Suprapubic skin (tissue), 4 donors: ENCODE results near the gene MCF2L2. TPM values are rescaled to one million over a fixed set of nuclear protein-coding genes. Genes with fewer than 3 reads are reported as not detected.

ENCODE experiments used
- DNase-seq, 2 donors: peaks; one replicate each; pipeline ENCODE4 v3.0.0-alpha.2; 2019; ENCODE audit warnings: low spot score in 2 of 2
- H3K27ac ChIP-seq: fragments of 200-600 bp; sonication (generic); one replicate; pipeline ENCODE4 v1.5.1; 2019
- H3K27me3 ChIP-seq: fragments of 200-600 bp; sonication (generic); one replicate; pipeline ENCODE4 v1.5.1; 2019
- H3K36me3 ChIP-seq: fragments of 200-600 bp; sonication (generic); one replicate; pipeline ENCODE4 v1.5.1; 2019
- H3K4me1 ChIP-seq: fragments of 200-600 bp; sonication (generic); one replicate; pipeline ENCODE4 v1.5.1; 2019
- H3K4me3 ChIP-seq: fragments of 200-600 bp; sonication (generic); one replicate; pipeline ENCODE4 v1.5.1; 2019; ENCODE audit warnings: mild to moderate bottlenecking
- H3K9me3 ChIP-seq: fragments of 200-600 bp; sonication (generic); one replicate; pipeline ENCODE4 v1.5.1; 2019
- CTCF ChIP-seq, 2 donors: fragments of 200-600 bp in 1 of 2; fragments of 450-650 bp in 1 of 2; sonication (generic) in 1 of 2; IDR thresholded peaks; one replicate each; pipeline ENCODE4 v1.5.1; 2016 to 2019; ENCODE audit warnings: antibody characterized with exemption in 2 of 2, mild to moderate bottlenecking in 1 of 2, moderate library complexity in 1 of 2
- EP300 ChIP-seq: sonication (generic); formaldehyde crosslinking; IDR thresholded peaks from one replicate; pipeline ENCODE4 v1.6.1; 2017; ENCODE audit warnings: antibody characterized with exemption
- POLR2A ChIP-seq, 2 donors: fragments of 450-650 bp; IDR thresholded peaks; one replicate each; pipeline ENCODE4 v1.6.1; 2017; ENCODE audit warnings: antibody characterized with exemption in 2 of 2, mild to moderate bottlenecking in 2 of 2, moderate library complexity in 2 of 2
- POLR2AphosphoS5 ChIP-seq, 3 donors: sonication (generic); formaldehyde crosslinking; IDR thresholded peaks; one replicate each; pipeline ENCODE4 v1.6.1; 2017; ENCODE audit warnings: antibody characterized with exemption in 3 of 3
- WGBS: methylation state at CpG from one replicate; pipeline ENCODE4 v1.1.5; 2018; 5-methylcytosine and 5-hydroxymethylcytosine counted together
- total RNA-seq, 4 donors: library from RNA; depleted of rRNA; stranded (reverse); fragments of >200 nt; gene quantifications; one replicate each; pipeline ENCODE4 v1.1.0, GENCODE V29; 2016

Gene MCF2L2
- total RNA-seq, 4 donors from 2014 or later, result 0.36 to 2.2 (median 0.64) TPM

GRCh38 chr3:183328164-183328563 is 100.3 kb downstream of the MCF2L2 start:
- Histone ChIP-seq H3K27ac (no peak overlapping the region), H3K9me3 (no peaks in the 10 kb centered on the region), H3K4me1 (peaks cover 6% of the 10 kb centered on the region), H3K4me3 (no peak overlapping the region), H3K36me3 (no peaks in the 10 kb centered on the region), H3K27me3 (no peaks in the 10 kb centered on the region)
- TF ChIP-seq CTCF (IDR thresholded peaks at IDR 0.05) (no peak), POLR2AphosphoS5 (IDR thresholded peaks at IDR 0.05) (no peak), EP300 (no peak), POLR2A (IDR thresholded peaks at IDR 0.05) (no peak)
- WGBS, result 94% methylated on average over 1 of the region's 1 CpG
- no peak for DNase-seq

- Histone ChIP-seq H3K27me3 (no peaks in the 10 kb centered on the region), H3K4me3 (no peak overlapping the region), H3K9me3 (no peaks in the 10 kb centered on the region), H3K36me3 (no peaks in the 10 kb centered on the region), H3K4me1 (peaks cover 6% of the 10 kb centered on the region), H3K27ac (no peak overlapping the region)
- no peak for DNase-seq
- 67% methylated on average over 5 of the region's 5 CpGs for WGBS
- TF ChIP-seq POLR2AphosphoS5 (IDR thresholded peaks at IDR 0.05) (no peak), CTCF (IDR thresholded peaks at IDR 0.05) (no peak)
These were observed 101.1 kb downstream of the MCF2L2 start for GRCh38 chr3:183327343-183327742.

- Histone ChIP-seq H3K9me3 (no peaks in the 10 kb centered on the region), H3K27me3 (no peaks in the 10 kb centered on the region), H3K36me3 (no peaks in the 10 kb centered on the region), H3K27ac (no peak overlapping the region), H3K4me3 (no peak overlapping the region), H3K4me1 (peaks cover 6% of the 10 kb centered on the region)
- WGBS, result 86% methylated on average over 5 of the region's 5 CpGs
- no peak for DNase-seq
- TF ChIP-seq POLR2A (IDR thresholded peaks at IDR 0.05), result no peak
- no peak for TF ChIP-seq CTCF (IDR thresholded peaks at IDR 0.05)
- no peak for TF ChIP-seq POLR2AphosphoS5 (IDR thresholded peaks at IDR 0.05)
- no peak for TF ChIP-seq EP300
These were observed 104.3 kb downstream of the MCF2L2 start for GRCh38 chr3:183324083-183324482.

- TF ChIP-seq POLR2AphosphoS5 (IDR thresholded peaks at IDR 0.05) (no peak), CTCF (IDR thresholded peaks at IDR 0.05) (no peak), POLR2A (IDR thresholded peaks at IDR 0.05) (no peak), EP300 (no peak)
- Histone ChIP-seq H3K4me1 (no peaks in the 10 kb centered on the region), H3K36me3 (no peaks in the 10 kb centered on the region), H3K27ac (no peak overlapping the region), H3K9me3 (no peaks in the 10 kb centered on the region), H3K27me3 (no peaks in the 10 kb centered on the region), H3K4me3 (no peak overlapping the region)
- no peak for DNase-seq
These were observed 109.0 kb downstream of the MCF2L2 start for GRCh38 chr3:183319371-183319770.

- no peak for DNase-seq
- H3K36me3 ChIP-seq, result no peaks in the 10 kb centered on the region
- H3K27ac ChIP-seq, result no peak overlapping the region
- no peaks in the 10 kb centered on the region for H3K4me1 ChIP-seq
- no peaks in the 10 kb centered on the region for H3K9me3 ChIP-seq
- no peaks in the 10 kb centered on the region for H3K27me3 ChIP-seq
- 77% methylated on average over 5 of the region's 5 CpGs for WGBS
- TF ChIP-seq CTCF (IDR thresholded peaks at IDR 0.05) (no peak), POLR2AphosphoS5 (IDR thresholded peaks at IDR 0.05) (no peak), POLR2A (IDR thresholded peaks at IDR 0.05) (no peak), EP300 (no peak)
- no peak overlapping the region for H3K4me3 ChIP-seq
These were observed 109.5 kb downstream of the MCF2L2 start for GRCh38 chr3:183318877-183319276.
